Measurements from ENCODE around the gene ARPP19.
"Not testable (repeated sequence)": the region's sequence is repeated elsewhere in the genome, so short reads cannot be mapped to it uniquely, and the experiment has no call there.

Gene ARPP19

GRCh38 chr15:52568601-52569585, at the start of gene ARPP19:
Gene ARPP19, minus strand, starts transcription at chr15:52569030. Its CDS starts 138 bp downstream, at chr15:52568892.
- peak; percentile 58 for DNase-seq

- no peak for DNase-seq
These were observed 48.2 kb upstream of the ARPP19 start for GRCh38 chr15:52617026-52617425.

- DNase-seq, result no peak
These were observed 46.5 kb upstream of the ARPP19 start for GRCh38 chr15:52615302-52615701.

- DNase-seq, result no peak
These were observed 40.8 kb upstream of the ARPP19 start for GRCh38 chr15:52609593-52609992.

- DNase-seq, result no peak
These were observed 15.6 kb upstream of the ARPP19 start for GRCh38 chr15:52584414-52584813.

GRCh38 chr15:52579852-52580251, 11.0 kb upstream of the ARPP19 start:
- no peak for DNase-seq

GRCh38 chr15:52576692-52577091, 7.9 kb upstream of the ARPP19 start:
- DNase-seq, result no peak

- not testable (repeated sequence) for DNase-seq
These were observed 6.7 kb upstream of the ARPP19 start for GRCh38 chr15:52575573-52575972.

- no peak for DNase-seq
These were observed 6.2 kb upstream of the ARPP19 start for GRCh38 chr15:52575072-52575471.

GRCh38 chr15:52574623-52575022, 5.8 kb upstream of the ARPP19 start:
- not testable (repeated sequence) for DNase-seq

GRCh38 chr15:52567871-52568600, 794 bp downstream of the ARPP19 start:
- no peak for DNase-seq

- no peak for DNase-seq
These were observed 1.9 kb downstream of the ARPP19 start for GRCh38 chr15:52566889-52567288.

- DNase-seq, result peak; percentile 2
These were observed 3.1 kb downstream of the ARPP19 start for GRCh38 chr15:52565417-52566358.

- DNase-seq, result no peak
These were observed 5.2 kb downstream of the ARPP19 start for GRCh38 chr15:52563501-52564060.

GRCh38 chr15:52559575-52559974, 9.3 kb downstream of the ARPP19 start:
- no peak for DNase-seq

GRCh38 chr15:52559022-52559421, 9.8 kb downstream of the ARPP19 start:
- no peak for DNase-seq

- no peak for DNase-seq
These were observed 10.6 kb downstream of the ARPP19 start for GRCh38 chr15:52558196-52558595.

GRCh38 chr15:52557274-52557641, 11.6 kb downstream of the ARPP19 start:
- DNase-seq, result no peak

GRCh38 chr15:52556524-52557273, 12.1 kb downstream of the ARPP19 start:
- peak; percentile 19 for DNase-seq

- peak; percentile 36 for DNase-seq
These were observed 16.5 kb downstream of the ARPP19 start for GRCh38 chr15:52552303-52552702.

- DNase-seq, result peak; percentile 83
These were observed 17.1 kb downstream of the ARPP19 start for GRCh38 chr15:52551762-52552161.

- DNase-seq, result peak; percentile 9
These were observed 17.6 kb downstream of the ARPP19 start for GRCh38 chr15:52551186-52551585.

All from GF-D8 (cell line).